NCI-H446 treated with DMSO at 0.1 percent for 48 hours (cell line): Measurements from ENCODE around the gene NQO2.
"Not testable (repeated sequence)": the region's sequence is repeated elsewhere in the genome, so short reads cannot be mapped to it uniquely, and the experiment has no call there.

Experiments used
- DNase-seq: peaks from one replicate; lab custom pipeline; 2025; lab: John Stamatoyannopoulos, UW

The NQO2 gene

DNA sequence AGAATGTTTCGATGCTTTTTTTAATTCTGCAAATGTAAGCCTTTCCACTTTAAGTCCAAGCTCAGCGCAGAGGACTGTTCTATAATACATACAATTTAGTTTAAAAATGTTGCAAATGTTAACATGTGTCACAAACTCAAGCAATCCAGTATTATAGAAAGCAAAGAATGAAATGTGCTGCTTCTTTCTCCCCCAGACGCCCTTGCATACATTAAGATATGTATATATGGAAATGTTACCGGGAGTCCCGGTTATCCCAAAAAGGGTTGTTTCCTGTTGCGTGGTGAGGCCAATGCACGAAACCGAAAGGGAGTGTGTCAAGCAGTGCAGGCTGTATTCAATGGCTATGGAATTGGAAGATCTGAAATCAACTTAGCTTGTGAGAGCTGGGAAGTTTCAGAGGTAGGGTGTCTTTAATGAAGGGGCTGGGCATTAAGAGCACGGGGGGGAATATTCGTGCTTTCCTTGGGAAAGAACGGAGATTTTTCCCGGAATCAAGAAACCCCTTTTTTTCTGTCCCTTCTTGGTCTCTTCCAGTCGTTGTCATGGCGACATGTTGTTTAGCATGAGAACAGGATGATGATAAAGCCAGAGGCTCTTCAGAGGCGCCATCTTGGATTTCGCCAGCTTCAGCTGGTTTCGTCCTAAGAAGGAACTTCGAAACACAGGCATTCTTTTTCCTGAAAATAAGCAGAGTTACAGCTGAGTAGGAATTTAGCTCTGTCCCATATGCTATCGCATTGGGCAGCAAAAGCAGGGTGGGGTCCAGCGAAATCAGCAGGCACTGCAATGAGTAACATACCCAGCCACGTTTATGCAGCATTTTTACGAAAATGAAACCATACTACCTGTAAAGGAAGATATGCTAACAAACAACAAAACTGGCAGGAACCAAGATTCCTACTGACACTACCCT is 10.1 kb upstream of the NQO2 start:
- DNase-seq, result peak; percentile 92

DNA sequence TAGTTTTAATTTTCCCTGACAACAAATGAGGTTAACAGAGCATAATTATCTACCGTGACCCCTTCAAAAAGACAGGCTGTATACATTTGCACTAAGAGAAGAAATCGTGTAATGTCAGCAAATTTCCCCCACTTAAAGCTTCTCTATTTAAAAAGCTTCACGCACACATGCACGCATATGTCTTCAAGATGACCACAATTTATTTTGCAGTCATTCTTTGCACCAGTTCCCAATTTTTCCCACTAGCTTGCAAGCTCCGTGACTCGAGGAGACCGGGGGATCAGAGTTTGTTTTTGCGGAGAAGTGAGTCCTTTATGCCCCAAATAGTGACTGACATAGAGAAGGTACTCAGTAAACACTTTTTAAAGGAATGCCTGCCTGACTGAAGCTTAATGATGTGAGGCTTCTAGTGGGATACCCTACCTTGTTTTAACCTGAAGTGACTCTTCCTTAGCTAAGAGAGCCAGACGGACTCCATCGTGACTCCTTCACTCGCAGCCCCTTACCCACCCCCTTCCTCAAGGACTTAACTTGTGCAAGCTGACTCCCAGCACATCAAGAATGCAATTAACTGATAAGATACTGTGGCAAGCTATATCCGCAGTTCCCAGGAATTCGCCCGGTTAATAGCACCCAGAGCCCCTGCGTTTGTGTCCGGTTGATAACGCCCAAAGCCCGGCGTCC is 9.3 kb upstream of the NQO2 start:
- DNase-seq, result no peak

DNA sequence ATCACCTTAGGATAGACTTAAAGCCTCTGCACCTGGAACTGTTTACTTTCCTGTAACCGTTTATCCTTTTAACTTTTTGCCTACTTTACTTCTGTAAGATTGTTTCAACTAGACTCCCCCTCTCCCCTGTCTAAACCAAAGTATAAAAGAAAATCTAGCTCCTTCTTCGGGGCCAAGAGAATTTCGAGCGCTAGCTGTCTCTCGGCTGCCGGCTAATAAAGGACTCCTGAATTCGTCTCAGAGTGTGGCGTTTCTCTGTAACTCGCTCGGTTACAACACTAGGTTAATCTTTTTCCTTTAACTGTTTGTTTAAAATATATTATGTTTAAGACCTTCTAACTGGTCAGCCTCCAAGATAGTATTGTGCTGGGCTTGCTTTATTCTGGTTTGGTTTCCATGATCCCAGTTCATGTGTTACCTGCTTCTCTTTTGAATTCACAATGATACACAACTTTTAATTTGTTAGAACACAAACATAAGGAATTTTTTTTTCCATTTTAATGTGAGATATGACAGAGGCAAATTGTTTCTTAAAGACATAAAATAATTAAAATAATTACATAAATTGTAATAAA is 8.7 kb upstream of the NQO2 start:
- DNase-seq, result no peak

DNA sequence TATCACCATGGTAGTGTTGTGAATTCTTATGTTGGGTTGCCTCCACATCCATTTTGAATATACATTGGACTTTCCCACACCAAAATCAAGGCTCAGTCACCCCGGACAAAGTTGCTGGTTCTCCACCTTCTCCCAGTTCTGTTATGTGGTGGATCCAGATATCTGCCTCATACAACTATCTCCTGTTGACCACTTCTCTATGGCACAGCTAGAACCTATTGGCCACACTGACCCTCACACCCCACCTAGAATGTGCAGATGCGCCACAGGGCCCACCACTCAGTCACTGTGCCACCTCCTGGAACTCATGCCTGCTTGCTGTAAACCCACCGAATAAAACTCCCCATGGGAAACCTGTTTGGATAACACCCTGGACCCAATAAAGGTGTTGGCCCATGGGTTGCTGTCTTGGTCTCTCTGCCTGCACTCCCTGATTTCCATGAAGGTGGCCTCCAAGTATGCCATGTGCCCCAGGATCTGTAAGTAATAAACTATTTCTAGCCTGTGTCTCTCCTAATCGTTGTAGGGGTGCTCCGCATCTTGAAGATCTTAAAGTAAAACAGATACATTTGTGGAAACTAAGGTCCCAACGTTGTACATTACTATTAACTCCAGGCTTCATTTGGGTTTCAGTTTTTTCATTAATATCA is 7.2 kb upstream of the NQO2 start:
- no peak for DNase-seq

DNA sequence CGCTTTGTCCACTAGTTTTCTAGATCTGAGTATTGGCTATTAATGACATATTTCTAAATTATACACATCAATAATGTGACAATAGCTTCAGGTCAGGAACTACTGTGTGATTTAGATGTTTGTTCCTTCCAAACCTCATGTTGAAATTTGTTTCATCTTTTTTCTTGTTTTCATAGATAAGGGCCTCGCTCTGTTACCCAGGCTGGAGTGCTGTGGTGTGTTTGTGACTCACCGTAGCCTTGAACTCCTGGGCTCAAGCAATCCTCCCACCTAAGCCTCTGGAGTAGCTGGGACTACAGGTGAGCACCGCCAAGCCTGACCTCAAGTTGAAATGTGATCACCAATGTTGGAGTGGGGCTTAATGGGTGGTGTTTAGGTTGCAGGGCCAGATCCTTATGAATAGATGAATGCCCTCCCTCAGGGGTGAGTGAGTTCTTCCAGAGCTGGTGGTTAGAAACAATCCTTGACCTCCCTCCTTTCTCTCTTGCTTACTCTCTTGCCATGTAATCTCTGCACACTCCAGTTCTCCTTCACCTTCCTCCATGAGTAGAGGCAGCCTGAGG is 5.9 kb upstream of the NQO2 start:
- no peak for DNase-seq

DNA sequence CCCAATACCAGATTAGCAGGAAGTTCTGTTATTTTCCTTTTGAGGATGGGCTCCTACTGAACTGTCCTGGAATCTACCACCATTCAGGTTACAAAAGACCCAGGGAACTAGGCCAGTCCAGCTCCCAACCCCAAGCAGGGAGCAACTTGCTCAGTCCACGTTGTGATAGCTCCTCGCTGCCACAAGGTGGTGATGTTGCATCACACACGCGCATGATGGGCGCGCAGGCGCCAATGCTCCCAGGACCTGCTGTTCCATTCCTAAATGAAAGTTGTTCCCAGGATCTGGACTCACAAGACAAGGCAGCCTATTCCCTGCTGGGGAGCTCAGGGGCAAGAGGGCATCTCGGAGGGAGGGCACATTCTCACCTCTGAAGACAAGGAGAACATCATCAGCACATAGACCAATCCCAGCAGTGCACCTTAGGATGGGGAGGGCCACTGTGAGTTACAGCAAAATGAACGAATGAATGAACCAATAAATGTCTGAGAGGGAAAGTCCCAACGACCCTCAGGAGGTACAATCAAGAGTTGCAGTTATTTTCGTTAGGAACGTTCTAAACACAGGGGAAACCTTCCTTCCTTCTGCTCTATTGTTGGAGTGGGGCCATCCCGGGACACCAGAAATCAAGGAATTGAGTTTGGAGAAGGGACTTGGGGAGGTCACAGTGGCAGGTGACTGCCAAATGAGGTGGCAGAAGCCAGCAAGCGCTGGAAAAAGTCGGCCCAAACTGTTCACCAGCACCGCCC is 1.3 kb upstream of the NQO2 start:
- not testable (repeated sequence) for DNase-seq

DNA sequence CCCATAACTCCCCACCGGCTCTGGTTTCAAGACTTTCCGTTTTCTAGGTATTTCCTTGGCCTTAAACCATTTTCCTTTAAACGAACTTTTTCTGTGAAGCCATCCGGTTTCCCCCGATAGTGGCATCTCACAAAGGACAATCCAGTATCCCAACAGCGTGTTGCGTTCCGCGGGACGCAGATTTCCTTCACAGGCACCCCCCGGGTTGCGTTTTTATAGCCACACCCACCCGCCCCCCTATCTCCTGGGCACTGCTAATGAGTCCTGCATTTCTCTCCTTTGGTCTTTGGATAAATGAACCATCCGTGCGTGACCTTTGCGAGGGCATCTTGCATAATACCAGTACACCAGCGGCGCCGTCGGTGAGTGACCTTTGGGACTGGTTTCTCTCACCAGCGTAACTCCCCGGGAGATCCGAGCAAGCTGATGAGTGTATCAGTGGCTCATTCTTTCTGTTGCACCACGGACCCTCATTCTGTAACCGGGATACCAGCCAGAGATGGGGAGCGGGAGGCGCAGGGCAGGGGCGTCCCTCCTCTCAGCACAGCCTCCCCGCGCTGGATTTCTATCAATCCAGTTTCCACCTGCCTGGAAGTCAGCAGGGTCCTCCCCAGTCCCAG is 586 bp upstream of the NQO2 start:
- DNase-seq, result no peak

DNA sequence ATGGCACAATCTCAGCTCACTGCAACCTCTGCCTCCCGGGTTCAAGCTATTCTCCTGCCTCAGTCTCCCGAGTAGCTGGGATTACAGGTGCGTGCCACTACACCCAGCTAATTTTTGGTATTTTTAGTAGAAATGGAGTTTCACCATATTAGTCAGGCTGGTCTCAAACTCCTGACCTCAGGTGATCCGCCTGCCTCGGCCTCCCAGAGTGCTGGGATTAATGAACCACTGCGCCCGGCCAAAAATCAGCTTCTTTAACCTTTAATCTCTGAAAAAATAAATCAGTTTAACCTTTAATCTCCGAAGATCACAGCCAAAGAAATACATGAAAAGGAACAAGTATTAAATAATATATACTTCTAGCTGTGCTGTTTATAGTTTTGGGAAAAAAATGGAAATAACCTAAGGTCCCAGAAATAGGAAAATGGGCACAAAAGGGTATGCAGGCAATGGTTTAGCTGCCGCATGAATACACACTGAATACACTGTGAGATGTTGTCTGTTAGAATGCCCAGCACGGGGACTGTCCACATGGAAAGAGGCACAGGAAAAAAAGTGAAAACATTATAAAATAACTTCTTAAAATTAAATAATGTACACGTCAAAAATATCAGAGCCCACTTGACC is 1.6 kb downstream of the NQO2 start:
- no peak for DNase-seq

DNA sequence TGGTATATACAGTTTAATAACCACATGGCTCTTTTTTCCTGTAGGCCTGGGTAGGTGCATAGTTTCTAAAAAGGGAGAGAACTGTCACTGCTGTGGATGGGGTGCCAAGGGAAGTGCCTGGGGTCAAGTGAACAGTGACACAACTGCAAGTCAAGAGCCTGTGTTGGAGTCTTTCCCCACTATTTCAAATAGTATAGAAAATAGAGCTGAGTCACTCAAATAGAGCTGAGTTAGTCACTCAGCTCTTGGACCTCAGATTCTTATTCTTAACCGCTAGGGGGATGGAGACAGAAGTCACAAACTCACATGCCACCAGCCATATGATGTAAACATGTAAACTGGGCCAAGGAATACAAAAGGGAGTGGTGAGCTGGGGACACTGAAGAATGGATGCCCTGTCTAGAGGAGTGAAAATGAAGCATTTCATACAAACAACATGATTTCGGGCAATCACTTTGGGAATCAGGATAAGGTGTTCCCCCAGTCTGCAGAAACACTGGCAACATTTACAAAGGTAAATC is 2.1 kb downstream of the NQO2 start:
- DNase-seq, result peak; percentile 11

DNA sequence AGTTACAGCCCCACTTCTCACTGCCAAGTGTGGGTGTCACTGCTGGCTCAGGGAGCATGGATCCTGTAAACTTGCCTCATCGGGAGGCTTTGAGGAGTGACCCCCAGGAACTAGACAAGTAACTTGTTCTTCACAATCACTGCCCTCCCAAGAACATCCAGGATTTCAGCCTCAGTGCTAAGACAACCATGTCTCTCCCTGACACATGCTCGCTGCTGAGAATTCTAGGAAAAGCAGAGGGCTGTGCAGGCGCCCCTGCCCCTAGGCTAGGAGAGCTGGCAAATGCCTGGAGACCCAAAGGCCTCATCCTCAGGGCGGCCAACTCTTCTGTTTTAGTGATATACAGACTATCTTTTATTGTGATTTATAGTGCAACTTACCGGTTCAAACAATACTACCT is 3.5 kb downstream of the NQO2 start:
- not testable (repeated sequence) for DNase-seq

DNA sequence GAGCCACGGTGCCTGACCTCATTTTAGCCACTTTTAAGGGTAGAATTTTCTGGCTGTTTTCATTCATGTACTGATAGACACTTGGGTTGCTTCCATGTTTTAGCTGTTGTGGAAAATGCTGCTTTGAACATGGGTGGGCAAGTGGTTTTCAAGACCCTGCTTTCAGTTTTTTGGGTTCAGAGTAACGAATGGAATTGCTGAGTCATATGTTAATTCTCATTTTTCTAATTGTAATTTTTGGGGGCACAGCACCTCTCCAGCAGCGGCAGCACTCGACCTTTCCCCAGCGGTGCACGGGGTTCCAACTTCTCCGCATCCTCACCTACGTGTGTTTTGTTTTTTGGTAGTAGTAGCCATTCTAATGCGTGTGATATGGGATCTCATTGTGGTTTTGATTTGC is 5.4 kb downstream of the NQO2 start:
- no peak for DNase-seq

DNA sequence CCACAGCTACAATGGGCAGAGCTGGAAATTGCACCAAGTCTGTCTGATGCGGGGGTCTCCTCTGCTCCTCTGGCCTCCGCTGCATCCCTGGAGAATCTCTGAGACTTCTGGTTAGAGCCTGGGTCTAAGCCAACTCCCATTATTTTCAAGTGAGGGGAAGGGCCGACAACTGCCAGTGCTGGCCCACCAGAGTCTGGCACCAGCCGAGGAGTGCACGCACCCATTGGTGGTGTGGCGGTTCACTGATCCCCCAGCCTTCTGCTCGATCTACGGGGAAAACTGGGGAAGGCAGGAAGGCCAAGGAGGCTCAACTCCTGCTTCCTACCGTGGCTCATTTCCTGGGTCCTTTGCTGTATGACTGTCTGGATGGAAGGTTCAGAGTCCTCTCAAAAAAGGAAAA is 6.2 kb downstream of the NQO2 start:
- DNase-seq, result no peak

DNA sequence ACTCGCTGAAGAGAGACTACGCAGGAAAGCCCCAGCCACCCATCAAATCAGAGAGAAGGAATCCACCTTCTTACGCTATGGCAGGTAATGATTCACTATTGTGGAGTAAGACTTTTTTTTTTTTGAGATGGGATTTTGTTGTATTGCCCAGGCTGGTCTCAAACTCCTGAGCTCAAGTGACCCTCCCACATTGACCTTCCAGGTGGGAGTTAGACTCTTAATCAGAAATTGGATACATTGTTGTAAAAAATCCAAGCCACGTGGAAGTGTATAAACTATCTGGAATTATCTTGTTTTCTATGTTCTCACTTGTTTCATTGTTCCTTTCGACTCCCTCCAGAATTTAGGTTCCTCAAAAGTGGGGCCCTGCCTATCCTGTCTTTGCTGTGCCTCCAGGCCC is 6.8 kb downstream of the NQO2 start:
- no peak for DNase-seq

DNA sequence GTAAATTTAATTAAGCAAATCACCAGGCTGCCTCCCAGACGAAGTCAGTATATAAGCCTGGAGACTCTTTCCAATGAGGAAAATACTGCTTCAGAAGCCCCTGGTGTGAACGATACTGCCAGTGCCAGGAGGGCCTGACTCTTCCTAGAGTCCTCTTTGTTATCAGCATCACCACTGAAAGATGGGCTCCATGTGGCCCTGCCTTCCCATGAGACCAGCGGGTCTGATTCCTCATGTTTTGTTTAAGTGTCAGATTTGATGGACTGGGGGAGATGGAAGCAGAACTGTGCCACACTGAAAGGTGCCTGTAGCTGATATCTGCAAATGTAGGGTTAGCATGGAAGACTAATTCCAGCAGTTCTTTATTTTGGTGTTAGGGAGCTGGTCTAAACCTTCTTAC is 7.9 kb downstream of the NQO2 start:
- no peak for DNase-seq

DNA sequence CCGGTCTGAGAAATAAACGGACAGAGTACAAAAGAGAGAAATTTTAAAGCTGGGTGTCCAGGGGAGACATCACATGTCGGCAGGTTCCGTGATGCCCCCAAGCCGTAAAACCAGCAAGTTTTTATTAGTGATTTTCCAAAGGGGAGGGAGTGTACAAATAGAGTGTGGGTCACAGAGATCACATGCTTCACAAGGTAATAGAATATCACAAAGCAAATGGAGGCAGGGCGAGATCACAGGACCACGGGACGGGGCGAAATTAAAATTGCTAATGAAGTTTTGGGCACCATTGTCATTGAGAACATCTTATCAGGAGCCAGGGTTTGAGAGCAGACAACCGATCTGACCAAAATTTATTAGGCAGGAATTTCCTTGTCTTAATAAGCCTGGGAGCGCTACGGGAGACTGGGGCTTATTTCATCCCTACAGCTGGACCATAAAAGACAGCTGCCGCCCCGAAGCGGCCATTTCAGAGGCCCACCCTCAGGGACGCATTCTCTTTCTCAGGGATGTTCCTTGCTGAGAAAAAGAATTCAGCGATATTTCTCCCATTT is 9.1 kb downstream of the NQO2 start:
- not testable (repeated sequence) for DNase-seq

DNA sequence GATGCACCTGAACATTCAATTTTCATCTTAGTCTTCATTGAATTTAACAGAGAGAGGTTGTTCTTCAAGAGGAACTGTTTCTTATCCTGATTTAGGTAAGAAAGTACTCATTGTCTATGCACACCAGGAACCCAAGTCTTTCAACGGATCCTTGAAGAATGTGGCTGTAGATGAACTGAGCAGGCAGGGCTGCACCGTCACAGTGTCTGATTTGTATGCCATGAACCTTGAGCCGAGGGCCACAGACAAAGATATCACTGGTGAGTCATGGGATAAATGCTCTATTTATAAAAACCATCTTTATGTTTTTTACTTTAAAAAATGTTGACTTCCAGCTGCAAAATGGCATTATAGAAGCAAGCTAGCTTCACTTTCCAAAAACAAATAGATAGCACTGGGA is 10.2 kb downstream of the NQO2 start:
- no peak for DNase-seq

DNA sequence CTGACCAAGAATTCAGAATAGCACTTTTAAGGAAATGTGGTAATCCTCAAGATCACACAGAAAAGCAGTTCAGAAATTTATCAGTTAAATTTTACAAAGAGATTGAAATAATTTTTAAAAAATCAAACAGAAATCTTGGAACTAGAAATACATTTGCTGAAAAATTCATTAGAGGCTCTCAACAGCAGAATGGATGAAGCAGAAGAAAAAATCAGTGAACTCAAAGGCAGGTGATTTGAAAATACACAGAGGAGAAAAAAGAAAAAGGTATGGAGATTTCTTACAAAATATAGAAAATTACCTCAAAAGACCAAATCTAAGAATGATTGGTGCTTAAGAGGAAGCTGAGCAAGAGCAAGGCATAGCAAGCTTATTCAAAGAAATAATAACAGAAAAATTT is 11.5 kb downstream of the NQO2 start:
- DNase-seq, result no peak

DNA sequence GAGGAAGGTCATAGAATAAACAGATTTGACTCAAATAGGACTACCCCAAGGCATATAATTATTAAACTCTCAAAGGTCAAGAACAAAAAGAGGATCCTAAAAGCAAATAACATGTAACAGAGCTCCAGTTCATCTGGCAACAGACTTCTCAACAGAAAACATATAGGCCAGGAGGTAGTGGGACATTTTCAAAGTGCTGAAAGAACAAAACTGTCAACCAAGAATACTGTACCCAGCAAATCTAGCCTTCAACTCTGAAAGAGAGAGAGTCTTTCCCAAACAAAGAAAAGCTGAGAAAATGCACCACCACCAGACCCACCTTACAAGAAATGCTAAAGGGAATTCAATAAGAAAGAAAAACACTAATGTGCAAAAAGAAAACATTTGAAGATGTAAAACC is 11.9 kb downstream of the NQO2 start:
- no peak for DNase-seq

DNA sequence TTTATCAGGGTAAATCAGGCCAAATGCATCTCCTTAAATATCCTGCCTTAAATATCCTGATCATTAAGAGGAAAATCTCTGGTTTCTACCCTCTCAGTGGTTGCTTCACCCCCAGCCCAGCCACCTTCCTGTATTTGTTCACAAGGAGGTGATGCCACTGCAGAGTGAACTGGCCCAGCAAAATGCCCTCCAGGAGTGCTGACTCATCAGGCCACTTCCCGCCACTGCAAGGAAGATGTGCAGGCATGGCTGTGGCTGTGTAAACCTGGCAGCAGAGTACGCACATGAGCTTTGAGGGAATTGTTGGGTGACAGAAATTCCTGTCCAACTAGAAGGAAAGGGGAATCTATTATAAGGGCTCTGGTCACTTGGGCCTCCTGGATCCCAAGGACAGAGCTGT is 13.8 kb downstream of the NQO2 start:
- no peak for DNase-seq
